ENCODE measurements around the gene RMI2.
A peak's percentile ranks its signal among the peaks of the same experiment; 100 is the strongest.

The RMI2 gene

DNA sequence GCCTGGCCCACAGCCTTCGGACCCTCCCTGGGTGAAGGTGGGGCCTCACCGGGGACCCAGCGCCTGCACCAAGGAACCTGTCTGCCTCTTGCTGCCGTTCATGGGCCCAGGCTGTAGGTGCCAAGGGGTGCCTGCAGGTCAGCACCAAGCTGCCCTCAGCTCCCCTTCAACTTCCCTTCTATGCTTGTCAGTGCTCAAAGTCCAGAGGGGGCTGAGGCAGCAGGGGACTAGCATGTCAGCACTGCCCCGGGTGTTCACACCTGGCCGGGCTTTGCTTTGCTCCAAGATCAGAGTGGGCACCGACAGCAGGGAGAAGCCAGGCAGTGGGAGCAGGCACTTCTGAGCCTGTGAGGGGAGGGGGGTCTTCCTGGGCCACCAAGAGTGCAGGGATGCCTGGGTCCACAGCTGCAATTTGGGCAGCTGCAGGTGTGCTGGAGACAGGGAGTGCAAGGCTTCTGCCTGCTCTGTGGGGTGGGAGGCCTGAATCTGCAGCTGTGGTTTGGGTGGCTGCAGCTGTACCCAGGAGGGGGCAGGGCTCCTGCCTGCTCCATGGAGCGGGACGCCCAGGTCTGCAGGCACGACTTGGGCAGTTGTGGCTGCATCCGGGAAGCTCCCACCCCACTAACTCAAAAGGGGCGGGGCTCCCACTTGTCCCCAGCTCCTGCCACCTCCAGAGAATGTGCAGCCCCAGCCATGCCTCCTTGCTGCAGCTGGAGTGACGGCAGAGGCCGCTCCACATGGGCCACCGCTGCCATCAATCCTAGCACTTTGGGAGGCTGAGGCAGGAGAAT is 36.6 kb upstream of the RMI2 start:
- Histone ChIP-seq H3K36me3 (ENCODE audit: control insufficient read depth, insufficient read depth, low read length) (no peaks in the 10 kb centered on the region), H3K27me3 (replicated peaks; ENCODE audit: control insufficient read depth, insufficient read depth, low read length) (no peaks in the 10 kb centered on the region), H3K4me3 (replicated peaks; ENCODE audit: low read depth, low read length) (no peak overlapping the region)
- TF ChIP-seq CTCF (IDR thresholded peaks at IDR 0.05; ENCODE audit: insufficient read depth, low read length, poor library complexity, severe bottlenecking), result no peak
- peak; percentile 91 for DNase-seq (ENCODE audit: extremely low read depth, insufficient read length)

DNA sequence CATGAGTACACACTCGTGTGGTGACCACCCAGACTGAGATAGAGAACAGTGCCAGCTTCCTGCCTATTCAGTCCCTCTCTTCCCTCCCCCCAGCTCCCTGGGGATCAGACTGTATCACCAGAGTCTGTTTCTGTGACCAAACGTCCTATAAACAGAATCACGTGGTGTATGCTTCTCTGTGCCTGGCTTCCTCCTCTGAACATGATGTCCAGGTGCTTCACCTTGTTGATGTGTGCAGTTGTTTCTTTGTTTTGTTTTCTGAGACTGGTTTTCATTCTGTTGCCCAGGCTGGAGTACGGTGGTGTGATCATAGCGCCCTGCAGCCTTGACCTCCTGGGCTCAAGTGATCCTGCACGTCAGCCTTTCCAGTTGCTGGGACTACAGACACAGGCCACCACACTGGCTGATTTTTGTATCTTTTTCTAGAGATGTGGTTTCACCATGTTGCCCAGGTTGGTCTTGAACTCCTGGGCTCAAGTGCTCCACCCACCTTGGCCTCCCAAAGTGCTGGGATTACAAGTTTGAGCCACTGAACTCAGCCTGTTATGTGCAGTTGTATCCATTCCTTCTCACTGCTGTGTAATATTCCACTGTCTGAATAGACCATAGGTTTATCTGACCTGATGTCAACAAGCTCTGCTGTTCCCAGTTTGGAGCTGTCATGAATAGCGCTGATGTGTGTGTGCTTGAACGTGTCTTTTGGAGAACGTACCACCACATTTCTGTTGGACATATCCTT is 35.2 kb upstream of the RMI2 start:
- peak; percentile 62 for DNase-seq (ENCODE audit: extremely low read depth, insufficient read length)
- Histone ChIP-seq H3K4me3 (replicated peaks; ENCODE audit: low read depth, low read length) (no peak overlapping the region), H3K27me3 (replicated peaks; ENCODE audit: control insufficient read depth, insufficient read depth, low read length) (no peaks in the 10 kb centered on the region), H3K36me3 (ENCODE audit: control insufficient read depth, insufficient read depth, low read length) (no peaks in the 10 kb centered on the region)
- no peak for TF ChIP-seq CTCF (IDR thresholded peaks at IDR 0.05; ENCODE audit: insufficient read depth, low read length, poor library complexity, severe bottlenecking)

- Histone ChIP-seq H3K27me3 (replicated peaks; ENCODE audit: control insufficient read depth, insufficient read depth, low read length) (no peaks in the 10 kb centered on the region), H3K4me3 (replicated peaks; ENCODE audit: low read depth, low read length) (peak overlapping the region; percentile 24)
Observed at GRCh38 chr16:11310634-11310977, 34.7 kb upstream of the RMI2 start.

DNA sequence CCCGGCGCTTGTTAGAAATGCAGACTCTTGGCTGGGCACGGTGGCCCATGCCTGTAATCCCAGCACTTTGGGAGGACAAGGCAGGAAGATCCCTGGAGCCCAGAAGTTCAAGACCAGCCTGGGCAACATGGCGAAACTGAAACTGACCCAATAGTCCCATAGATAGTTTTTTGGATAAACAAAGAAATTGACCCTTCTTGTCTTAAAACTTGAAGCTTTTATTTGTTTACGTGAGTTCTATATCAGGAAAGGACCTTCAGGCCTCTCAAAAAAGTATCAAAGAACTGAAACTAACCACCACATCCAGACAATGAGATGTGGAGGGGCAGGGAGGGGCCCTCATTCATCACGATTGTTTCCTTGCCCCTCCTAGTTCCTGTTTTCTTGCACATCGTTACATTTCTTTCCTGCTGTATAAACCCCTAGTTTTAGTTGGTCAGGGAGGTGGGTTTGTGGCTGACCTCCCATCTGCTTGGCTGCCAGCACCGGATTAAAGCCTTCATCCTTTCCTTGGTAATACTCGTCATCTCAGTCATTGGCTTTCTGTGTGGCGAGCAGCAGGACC is 34.2 kb upstream of the RMI2 start:
- H3K27me3 ChIP-seq (replicated peaks; ENCODE audit: control insufficient read depth, insufficient read depth, low read length), result no peaks in the 10 kb centered on the region
- peak; percentile 68 for DNase-seq (ENCODE audit: extremely low read depth, insufficient read length)
- H3K4me3 ChIP-seq (replicated peaks; ENCODE audit: low read depth, low read length), result peak overlapping the region; percentile 24
- no peak for TF ChIP-seq CTCF (IDR thresholded peaks at IDR 0.05; ENCODE audit: insufficient read depth, low read length, poor library complexity, severe bottlenecking)
- no peaks in the 10 kb centered on the region for H3K36me3 ChIP-seq (ENCODE audit: control insufficient read depth, insufficient read depth, low read length)

More at GRCh38 chr16:11310634-11310977, 34.7 kb upstream of the RMI2 start:
- TF ChIP-seq CTCF (IDR thresholded peaks at IDR 0.05; ENCODE audit: insufficient read depth, low read length, poor library complexity, severe bottlenecking), result no peak
- H3K36me3 ChIP-seq (ENCODE audit: control insufficient read depth, insufficient read depth, low read length), result no peaks in the 10 kb centered on the region
- no peak for DNase-seq (ENCODE audit: extremely low read depth, insufficient read length)

DNA sequence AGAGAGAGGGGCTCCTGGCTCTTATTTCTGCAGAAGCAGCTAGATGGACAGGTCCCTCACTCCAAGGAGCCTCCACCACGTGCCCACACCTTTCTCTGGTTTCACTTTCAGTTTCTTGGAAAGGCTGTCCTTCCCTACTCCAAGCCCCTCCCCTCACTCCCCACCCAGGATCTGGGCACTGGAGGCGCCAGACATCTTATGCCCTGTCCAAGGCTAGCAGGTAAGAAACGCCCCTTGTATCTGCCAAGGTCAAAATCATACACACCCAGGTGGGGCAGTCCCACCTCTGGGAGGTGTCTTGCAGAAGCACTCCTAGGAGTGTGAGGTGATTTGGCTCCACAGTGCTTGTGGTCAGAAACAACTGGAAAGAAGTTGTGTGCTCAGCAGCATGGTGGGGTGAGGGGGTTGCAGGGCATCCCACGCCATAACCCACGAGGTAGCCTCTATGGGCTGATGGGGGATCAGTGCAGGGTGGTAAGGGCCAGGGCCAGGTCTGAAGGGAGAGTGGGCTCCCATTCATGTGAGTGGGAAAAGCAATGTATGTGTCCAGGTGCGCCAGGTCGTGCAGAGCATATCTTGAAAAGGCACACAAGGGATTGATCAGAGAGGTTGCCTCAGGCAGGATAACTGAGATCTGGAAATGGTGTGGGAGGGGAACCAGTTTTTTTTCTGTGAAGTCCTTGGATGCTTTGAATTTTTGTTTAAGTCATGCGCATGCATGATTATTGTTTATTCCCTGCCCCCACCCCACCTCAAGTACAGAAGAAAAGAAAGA is 32.4 kb upstream of the RMI2 start:
- TF ChIP-seq CTCF (IDR thresholded peaks at IDR 0.05; ENCODE audit: insufficient read depth, low read length, poor library complexity, severe bottlenecking), result no peak
- no peak for DNase-seq (ENCODE audit: extremely low read depth, insufficient read length)
- Histone ChIP-seq H3K27me3 (replicated peaks; ENCODE audit: control insufficient read depth, insufficient read depth, low read length) (no peaks in the 10 kb centered on the region), H3K36me3 (ENCODE audit: control insufficient read depth, insufficient read depth, low read length) (no peaks in the 10 kb centered on the region), H3K4me3 (replicated peaks; ENCODE audit: low read depth, low read length) (no peak overlapping the region)

Data from GM06990 (cell line).